ENCODE measurements around the gene LLGL2.

DNA sequence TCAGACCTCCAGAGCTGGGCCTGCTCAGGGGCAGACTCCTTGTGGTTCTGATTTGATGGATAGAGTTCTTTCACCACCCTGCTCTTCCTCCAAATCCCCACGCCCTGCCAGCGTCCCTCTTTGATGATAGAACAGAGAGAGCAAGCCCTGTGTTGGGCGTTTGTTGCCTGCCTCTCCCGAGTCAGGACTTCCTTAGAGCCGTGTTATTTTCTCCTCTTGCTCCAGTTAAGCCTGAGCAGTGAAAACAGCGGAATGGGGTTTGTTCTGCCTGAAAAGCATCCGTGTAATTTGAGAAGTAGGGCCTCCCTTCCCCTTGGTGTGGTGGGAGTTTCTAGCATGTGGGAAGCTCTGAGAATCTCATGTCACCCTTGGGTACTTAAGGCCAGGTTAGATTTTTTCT lies 47.0 kb upstream of the LLGL2 start:
- TF ChIP-seq FOXK2 (IDR thresholded peaks at IDR 0.05) (no peak), BHLHE40 (IDR thresholded peaks at IDR 0.05; ENCODE audit: borderline replicate concordance) (no peak)

Data from HEK293T (cell line).